ENCODE results near the gene SLC38A10. TPM values are rescaled to one million over a fixed set of nuclear protein-coding genes. Genes with fewer than 3 reads are reported as not detected.

Gene SLC38A10
- total RNA-seq, 4 donors from 2014 or later, result 24.5 to 56.5 (median 28.8) TPM

GRCh38 chr17:81208651-81209050 is 86.5 kb downstream of the SLC38A10 start:
- Histone ChIP-seq H3K4me3 (no peak overlapping the region), H3K27me3 (no peaks in the 10 kb centered on the region), H3K36me3 (no peaks in the 10 kb centered on the region), H3K27ac (no peak overlapping the region), H3K9me3 (no peaks in the 10 kb centered on the region), H3K4me1 (no peaks in the 10 kb centered on the region)
- in situ Hi-C loops (cut with MboI; ENCODE audit: low sequenced_read_pairs in 4 of 4), result no loop called here
- DNase-seq (no peak), ATAC-seq (no peak)
- TF ChIP-seq POLR2A (IDR thresholded peaks at IDR 0.05) (no peak), CTCF (IDR thresholded peaks at IDR 0.05 in 4 of 5, conservative IDR thresholded peaks at IDR 0.05 in 1 of 5) (no peak)
- intact Hi-C loops (cut with DNase I; ENCODE audit: low total_unique reads), result no loop called here

DNA sequence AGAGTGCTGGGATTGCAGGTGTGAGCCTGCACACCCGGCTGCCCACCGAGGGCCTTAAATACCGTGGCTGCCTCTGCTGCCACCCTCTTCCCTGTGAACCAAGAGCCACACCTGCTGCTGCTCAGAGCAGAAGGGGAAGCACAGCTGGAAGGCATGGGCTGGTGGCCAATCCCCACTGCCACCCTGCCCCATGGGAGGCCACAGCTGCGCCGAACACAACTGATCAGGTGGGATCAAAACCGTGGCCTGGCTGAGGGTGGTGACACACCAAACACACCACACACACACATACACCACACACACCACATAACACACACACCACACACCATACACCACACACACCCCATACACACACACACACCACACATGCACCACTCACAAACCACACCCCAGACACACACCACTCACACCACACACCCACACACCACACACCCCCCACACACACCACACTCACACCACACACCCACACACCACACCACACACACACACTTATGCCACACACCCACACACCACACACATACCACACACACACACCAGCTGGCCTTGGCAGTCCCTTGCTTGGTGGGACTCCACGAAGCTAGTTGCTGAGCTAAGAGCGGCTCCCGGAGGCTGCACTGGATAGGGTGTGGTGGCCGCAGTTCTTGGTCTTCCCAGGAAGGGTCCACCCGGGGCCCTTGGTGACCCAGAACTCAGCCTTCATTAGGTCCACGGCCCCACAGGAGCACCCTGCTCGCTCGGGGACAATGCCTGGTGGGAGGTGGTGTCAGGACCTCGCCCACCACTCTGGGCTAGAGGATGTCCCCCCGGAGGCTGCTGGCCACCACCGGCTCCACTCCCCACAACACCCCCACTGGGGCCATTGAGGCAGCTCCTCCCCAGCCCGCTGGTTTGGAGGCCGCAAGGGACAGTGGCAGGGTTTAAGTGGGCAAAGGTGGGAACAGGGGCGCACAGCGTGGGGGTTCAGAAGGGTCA is 87.2 kb downstream of the SLC38A10 start:
- in situ Hi-C loops (cut with MboI; ENCODE audit: low sequenced_read_pairs in 4 of 4), result no loop called here
- Histone ChIP-seq H3K9me3 (no peaks in the 10 kb centered on the region), H3K27ac (no peak overlapping the region), H3K4me3 (no peak overlapping the region), H3K4me1 (no peaks in the 10 kb centered on the region), H3K27me3 (no peaks in the 10 kb centered on the region), H3K36me3 (no peaks in the 10 kb centered on the region)
- intact Hi-C loops (cut with DNase I; ENCODE audit: low total_unique reads), result no loop called here
- ATAC-seq (no peak), DNase-seq (no peak)
- TF ChIP-seq CTCF (IDR thresholded peaks at IDR 0.05 in 4 of 5, conservative IDR thresholded peaks at IDR 0.05 in 1 of 5) (no peak), POLR2A (IDR thresholded peaks at IDR 0.05) (no peak)

- no peaks in the 10 kb centered on the region for H3K4me1 ChIP-seq
- intact Hi-C loops (cut with DNase I; ENCODE audit: low total_unique reads), result no loop called here
- no peaks in the 10 kb centered on the region for H3K36me3 ChIP-seq
- TF ChIP-seq POLR2A (IDR thresholded peaks at IDR 0.05) (no peak), CTCF (IDR thresholded peaks at IDR 0.05 in 4 of 5, conservative IDR thresholded peaks at IDR 0.05 in 1 of 5) (no peak)
- H3K27ac ChIP-seq, result no peak overlapping the region
- H3K27me3 ChIP-seq, result no peaks in the 10 kb centered on the region
- no peak overlapping the region for H3K4me3 ChIP-seq
- ATAC-seq, result no peak
- in situ Hi-C loops (cut with MboI; ENCODE audit: low sequenced_read_pairs in 4 of 4), result no loop called here
- H3K9me3 ChIP-seq, result no peaks in the 10 kb centered on the region
- no peak for DNase-seq
These were observed 88.5 kb downstream of the SLC38A10 start for GRCh38 chr17:81206657-81207056.

DNA sequence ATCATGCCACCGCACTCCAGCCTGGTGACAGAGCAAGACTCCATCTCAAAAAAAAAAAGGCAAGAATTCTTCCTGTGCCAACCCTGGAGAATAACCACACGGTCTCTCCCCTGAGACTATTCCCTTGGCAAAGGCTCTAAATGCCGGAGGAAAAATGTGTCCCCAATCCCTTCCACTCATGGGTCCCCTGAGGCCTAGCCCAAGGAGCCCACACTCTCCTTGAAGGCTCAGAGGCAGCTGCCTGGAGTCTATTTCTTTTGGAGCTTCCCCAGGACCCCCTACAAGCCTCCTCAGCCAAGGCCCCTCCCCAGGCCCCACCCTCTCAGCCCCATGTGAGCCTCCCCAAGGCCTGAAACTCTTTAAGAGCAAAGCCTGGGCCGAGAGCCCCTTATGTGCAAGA is 88.9 kb downstream of the SLC38A10 start:
- Histone ChIP-seq H3K4me1 (no peaks in the 10 kb centered on the region), H3K27me3 (no peaks in the 10 kb centered on the region), H3K9me3 (no peaks in the 10 kb centered on the region), H3K27ac (no peak overlapping the region), H3K4me3 (no peak overlapping the region), H3K36me3 (no peaks in the 10 kb centered on the region)
- ATAC-seq, result no peak
- in situ Hi-C loops (cut with MboI; ENCODE audit: low sequenced_read_pairs in 4 of 4), result no loop called here
- intact Hi-C loops (cut with DNase I; ENCODE audit: low total_unique reads), result no loop called here
- no peak for TF ChIP-seq POLR2A (IDR thresholded peaks at IDR 0.05)
- no peak for TF ChIP-seq CTCF (IDR thresholded peaks at IDR 0.05 in 4 of 5, conservative IDR thresholded peaks at IDR 0.05 in 1 of 5)
- DNase-seq, result no peak
